GM18861 (cell line): ENCODE data around the gene ATG16L2.

Experiments used
- ATAC-seq: cut with Tn5 transposase; IDR thresholded peaks from one replicate; pipeline ENCODE4 v1.9.1; 2021; ENCODE audit not compliant: unreplicated experiment

Gene ATG16L2

GRCh38 chr11:72814286-72815109, at the start of gene ATG16L2:
Gene ATG16L2 (plus strand): TSS chr11:72814411. CDS start chr11:72814446, 35 bp downstream.
- ATAC-seq: peak; percentile 40

GRCh38 chr11:72764503-72764902, 49.7 kb upstream of the ATG16L2 start:
- no peak for ATAC-seq

GRCh38 chr11:72766152-72766902, 47.9 kb upstream of the ATG16L2 start:
- ATAC-seq: no peak

GRCh38 chr11:72767203-72768062, 46.8 kb upstream of the ATG16L2 start:
- no peak for ATAC-seq

GRCh38 chr11:72768581-72768980, 45.6 kb upstream of the ATG16L2 start:
- ATAC-seq: no peak

GRCh38 chr11:72769680-72770079, 44.5 kb upstream of the ATG16L2 start:
- ATAC-seq: no peak

GRCh38 chr11:72770799-72771198, 43.4 kb upstream of the ATG16L2 start:
- ATAC-seq: no peak

GRCh38 chr11:72771507-72771906, 42.7 kb upstream of the ATG16L2 start:
- ATAC-seq: no peak

- ATAC-seq: no peak
These were observed 42.2 kb upstream of the ATG16L2 start for GRCh38 chr11:72772059-72772458.

GRCh38 chr11:72773291-72773690, 40.9 kb upstream of the ATG16L2 start:
- no peak for ATAC-seq

GRCh38 chr11:72773696-72774095, 40.5 kb upstream of the ATG16L2 start:
- ATAC-seq: no peak

- ATAC-seq: no peak
These were observed 39.7 kb upstream of the ATG16L2 start for GRCh38 chr11:72774499-72774898.

GRCh38 chr11:72775288-72776110, 38.7 kb upstream of the ATG16L2 start:
- ATAC-seq: no peak

GRCh38 chr11:72776117-72776843, 37.9 kb upstream of the ATG16L2 start:
- ATAC-seq: no peak

GRCh38 chr11:72776844-72777754, 37.1 kb upstream of the ATG16L2 start:
- ATAC-seq: no peak

- ATAC-seq: no peak
These were observed 36.4 kb upstream of the ATG16L2 start for GRCh38 chr11:72777755-72778278.

GRCh38 chr11:72778535-72779494, 35.4 kb upstream of the ATG16L2 start:
- ATAC-seq: no peak
